ENCODE data around the gene TLL1.

GRCh38 chr4:166087569-166087968 is 214.5 kb downstream of the TLL1 start:
- TF ChIP-seq CTCF (IDR thresholded peaks at IDR 0.05) (no peak), POLR2AphosphoS5 (IDR thresholded peaks at IDR 0.05; ENCODE audit: low read depth, low read length) (no peak), ELF1 (IDR thresholded peaks at IDR 0.05) (no peak), TAF1 (IDR thresholded peaks at IDR 0.05; ENCODE audit: borderline replicate concordance, low read depth, low read length) (no peak), EP300 (IDR thresholded peaks at IDR 0.05; ENCODE audit: borderline replicate concordance in 1 of 2, low read depth in 1 of 2, low read length in 1 of 2) (no peak), NFIC (IDR thresholded peaks at IDR 0.05; ENCODE audit: borderline replicate concordance) (no peak), MXI1 (IDR thresholded peaks at IDR 0.05; ENCODE audit: low read depth, low read length) (no peak), RFX5 (IDR thresholded peaks at IDR 0.05; ENCODE audit: low read length) (no peak), TEAD4 (IDR thresholded peaks at IDR 0.05; ENCODE audit: borderline replicate concordance, insufficient read depth) (no peak), CHD2 (IDR thresholded peaks at IDR 0.05; ENCODE audit: low read length, partially characterized antibody) (no peak), JUND (IDR thresholded peaks at IDR 0.05) (no peak), YY1 (IDR thresholded peaks at IDR 0.05; ENCODE audit: low read depth) (no peak), FOXM1 (IDR thresholded peaks at IDR 0.05; ENCODE audit: low read depth) (no peak)

Measured in SK-N-SH (cell line).